Upper lobe of left lung (tissue), 6 donors: ENCODE data around the gene TUBD1. TPM values are rescaled to one million over a fixed set of nuclear protein-coding genes. Genes with fewer than 3 reads are reported as not detected.
A peak's percentile ranks its signal among the peaks of the same experiment; 100 is the strongest.
"Not testable (repeated sequence)": the region's sequence is repeated elsewhere in the genome, so short reads cannot be mapped to it uniquely, and the experiment has no call there.

Source experiments
- ATAC-seq, 2 donors: fragments of 200-7000 bp; cut with Tn5 transposase; one replicate each; pipeline ENCODE4 v1.9.1; 2022; ENCODE audit warnings: mild to moderate bottlenecking in 2 of 2, moderate library complexity in 2 of 2; ENCODE audit not compliant: low FRiP score in 2 of 2
- DNase-seq, 2 donors: peaks; one replicate each; pipeline ENCODE4 v3.0.0-alpha.2; 2019 to 2020
- H3K27ac ChIP-seq, 4 donors: fragments of 200-600 bp; sonication (generic); one replicate each; pipeline ENCODE4 v1.5.1; 2016 to 2019
- H3K27me3 ChIP-seq, 4 donors: fragments of 200-600 bp; sonication (generic); one replicate each; pipeline ENCODE4 v1.5.1; 2017 to 2019
- H3K36me3 ChIP-seq, 4 donors: fragments of 200-600 bp; sonication (generic); one replicate each; pipeline ENCODE4 v1.5.1; 2016 to 2019
- H3K4me1 ChIP-seq, 4 donors: fragments of 200-600 bp; sonication (generic); one replicate each; pipeline ENCODE4 v1.5.1; 2018 to 2019
- H3K4me3 ChIP-seq, 4 donors: fragments of 200-600 bp; sonication (generic); one replicate each; pipeline ENCODE4 v1.5.1; 2017 to 2019; ENCODE audit warnings: mild to moderate bottlenecking in 2 of 4, moderate library complexity in 1 of 4
- H3K9me3 ChIP-seq, 4 donors: fragments of 200-600 bp; sonication (generic); one replicate each; pipeline ENCODE4 v1.5.1; 2018 to 2019
- CTCF ChIP-seq, 6 experiments: fragments of 450-650 bp in 4 of 6; fragments of 200-600 bp in 2 of 6; sonication (generic) in 2 of 6; IDR thresholded peaks; one replicate each; pipeline ENCODE4 v1.5.1; 2016 to 2019; ENCODE audit warnings: antibody characterized with exemption in 6 of 6
- EP300 ChIP-seq, 4 donors: sonication (generic); formaldehyde crosslinking; IDR thresholded peaks; one replicate each; pipeline ENCODE4 v1.5.1; 2017; ENCODE audit warnings: antibody characterized with exemption in 4 of 4, control low read depth in 2 of 4
- POLR2A ChIP-seq, 4 donors: fragments of 450-650 bp; IDR thresholded peaks; one replicate each; pipeline ENCODE4 v1.5.1; 2016 to 2017; ENCODE audit warnings: antibody characterized with exemption in 4 of 4, mild to moderate bottlenecking in 2 of 4
- POLR2AphosphoS5 ChIP-seq, 2 donors: sonication (generic); formaldehyde crosslinking; IDR thresholded peaks; one replicate each; pipeline ENCODE4 v1.5.1; 2017; ENCODE audit warnings: antibody characterized with exemption in 2 of 2
- WGBS, 2 donors: methylation state at CpG; one replicate each; pipeline ENCODE4 v1.1.5; 2017 to 2018; 5-methylcytosine and 5-hydroxymethylcytosine counted together
- total RNA-seq, 6 donors: library from RNA; depleted of rRNA in 4 of 6; stranded (reverse); fragments of >200 nt in 4 of 6; gene quantifications; one replicate each; pipeline versions ENCODE4 v1.1.0 to v1.2.1, GENCODE V29; 2016 to 2021
- donor health status: DM: no; HTN: no; CAD: no; lungs with moderate emphysema.
- donor health status: DM: no; HTN: yes; CAD: no; lungs with severe emphysema.

Gene TUBD1
- total RNA-seq, 6 donors from 2014 or later: 3.1 to 52.4 (median 7.6) TPM

GRCh38 chr17:59859444-59860025 is 33.2 kb downstream of the TUBD1 start:
- Histone ChIP-seq H3K4me3 (no peak overlapping the region), H3K36me3 (peaks cover 0 to 35% (median 16%) of the 10 kb centered on the region in 4 donors), H3K4me1 (peaks cover 12 to 31% (median 18%) of the 10 kb centered on the region in 4 donors), H3K9me3 (no peaks in the 10 kb centered on the region), H3K27me3 (no peaks in the 10 kb centered on the region), H3K27ac (peak overlapping the region in 1 of 4 donors; percentile 23)
- DNase-seq: no peak
- TF ChIP-seq CTCF (IDR thresholded peaks at IDR 0.05): peak; percentile 27 to 79 (median 58)
- no peak for TF ChIP-seq POLR2AphosphoS5 (IDR thresholded peaks at IDR 0.05)
- 81 to 84% methylated on average over 2 of the region's 2 CpGs for WGBS, 2 donors
- ATAC-seq: peak in 1 of 2 donors; percentile 88

GRCh38 chr17:59858932-59859331 is 33.8 kb downstream of the TUBD1 start:
- H3K4me3 ChIP-seq: no peak overlapping the region
- H3K36me3 ChIP-seq: peaks cover 0 to 31% (median 16%) of the 10 kb centered on the region in 4 donors
- H3K4me1 ChIP-seq: peaks cover 14 to 31% (median 19%) of the 10 kb centered on the region in 4 donors
- H3K27ac ChIP-seq: peak overlapping the region in 1 of 4 donors; percentile 23
- H3K27me3 ChIP-seq: no peaks in the 10 kb centered on the region
- ATAC-seq (no peak), DNase-seq (no peak)
- H3K9me3 ChIP-seq: no peaks in the 10 kb centered on the region
- 68 to 86% methylated on average over 3 of the region's 3 CpGs for WGBS, 2 donors
- TF ChIP-seq POLR2AphosphoS5 (IDR thresholded peaks at IDR 0.05) (no peak), EP300 (IDR thresholded peaks at IDR 0.05) (no peak), POLR2A (IDR thresholded peaks at IDR 0.05) (no peak), CTCF (IDR thresholded peaks at IDR 0.05) (no peak)

- TF ChIP-seq EP300 (IDR thresholded peaks at IDR 0.05) (no peak), CTCF (IDR thresholded peaks at IDR 0.05) (no peak), POLR2A (IDR thresholded peaks at IDR 0.05) (no peak), POLR2AphosphoS5 (IDR thresholded peaks at IDR 0.05) (no peak)
- Histone ChIP-seq H3K4me1 (peaks cover 14 to 37% (median 19%) of the 10 kb centered on the region in 4 donors), H3K27ac (peak overlapping the region in 1 of 4 donors; percentile 17), H3K9me3 (no peaks in the 10 kb centered on the region), H3K27me3 (no peaks in the 10 kb centered on the region), H3K4me3 (no peak overlapping the region), H3K36me3 (peaks cover 0 to 25% (median 14%) of the 10 kb centered on the region in 4 donors)
- WGBS, 2 donors: 73% methylated on average over 5 of the region's 5 CpGs
- DNase-seq: no peak
- ATAC-seq: peak in 1 of 2 donors; percentile 59
Observed at GRCh38 chr17:59858167-59858816, 34.5 kb downstream of the TUBD1 start.

- Histone ChIP-seq H3K27ac (peak overlapping the region in 2 of 4 donors; percentile 31 to 32), H3K4me1 (peaks cover 17 to 48% (median 28%) of the 10 kb centered on the region in 4 donors), H3K9me3 (no peaks in the 10 kb centered on the region), H3K4me3 (no peak overlapping the region), H3K36me3 (peaks cover 0 to 17% (median 10%) of the 10 kb centered on the region in 4 donors), H3K27me3 (no peaks in the 10 kb centered on the region)
- ATAC-seq: peak in 1 of 2 donors; percentile 38
- TF ChIP-seq POLR2A (IDR thresholded peaks at IDR 0.05) (no peak), CTCF (IDR thresholded peaks at IDR 0.05) (no peak), EP300 (IDR thresholded peaks at IDR 0.05) (no peak), POLR2AphosphoS5 (IDR thresholded peaks at IDR 0.05) (no peak)
- DNase-seq: no peak
- WGBS, 2 donors: 67 to 73% methylated on average over 3 of the region's 3 CpGs
Observed at GRCh38 chr17:59856859-59857794, 35.6 kb downstream of the TUBD1 start.

GRCh38 chr17:59853919-59854729 is 38.6 kb downstream of the TUBD1 start:
- not testable (repeated sequence) for DNase-seq, H3K36me3 ChIP-seq, H3K27me3 ChIP-seq, H3K4me3 ChIP-seq, H3K9me3 ChIP-seq, ATAC-seq
- H3K27ac ChIP-seq: peak overlapping the region; percentile 12 to 76 (median 62)
- peaks cover 26 to 51% (median 45%) of the 10 kb centered on the region in 4 donors for H3K4me1 ChIP-seq
- 95 to 97% methylated on average over 10 of the region's 10 CpGs for WGBS, 2 donors
